Retina (tissue), 1 donor: ENCODE data around the gene LBHD2.
A peak's percentile ranks its signal among the peaks of the same experiment; 100 is the strongest.

Experiments
- DNase-seq: peaks from one replicate; pipeline ENCODE4 v3.0.0-alpha.2; 2016

Gene LBHD2

GRCh38 chr14:103068351-103069073 is 15.5 kb upstream of the LBHD2 start:
- no peak for DNase-seq

GRCh38 chr14:103070263-103070885 is 13.6 kb upstream of the LBHD2 start:
- no peak for DNase-seq

GRCh38 chr14:103070971-103071542 is 13.0 kb upstream of the LBHD2 start:
- DNase-seq, result no peak

- no peak for DNase-seq
Measured at GRCh38 chr14:103071544-103072251, 12.3 kb upstream of the LBHD2 start.

GRCh38 chr14:103072595-103073366 is 11.2 kb upstream of the LBHD2 start:
- DNase-seq, result no peak

GRCh38 chr14:103073367-103073875 is 10.6 kb upstream of the LBHD2 start:
- DNase-seq, result no peak

- DNase-seq, result no peak
Measured at GRCh38 chr14:103073876-103074728, 9.9 kb upstream of the LBHD2 start.

- DNase-seq, result peak; percentile 36
Measured at GRCh38 chr14:103074729-103075367, 9.2 kb upstream of the LBHD2 start.

GRCh38 chr14:103078420-103078749 is 5.6 kb upstream of the LBHD2 start:
- peak; percentile 75 for DNase-seq

- DNase-seq, result no peak
Measured at GRCh38 chr14:103078860-103079587, 5.0 kb upstream of the LBHD2 start.

GRCh38 chr14:103081951-103082350 is 2.1 kb upstream of the LBHD2 start:
- DNase-seq, result no peak

- no peak for DNase-seq
Measured at GRCh38 chr14:103085106-103086091, 1.4 kb downstream of the LBHD2 start.

- no peak for DNase-seq
Measured at GRCh38 chr14:103086771-103087342, 2.8 kb downstream of the LBHD2 start.

- DNase-seq, result peak; percentile 82
Measured at GRCh38 chr14:103087343-103087835, 3.4 kb downstream of the LBHD2 start.

- no peak for DNase-seq
Measured at GRCh38 chr14:103088921-103089320, 4.9 kb downstream of the LBHD2 start.

GRCh38 chr14:103089386-103090335 is 5.7 kb downstream of the LBHD2 start:
- no peak for DNase-seq

- DNase-seq, result peak; percentile 3
Measured at GRCh38 chr14:103090481-103091020, 6.5 kb downstream of the LBHD2 start.
